Type B pancreatic cell (in vitro differentiated cells): ENCODE results near the gene MAPK11. TPM values are rescaled to one million over a fixed set of nuclear protein-coding genes. Genes with fewer than 3 reads are reported as not detected.

Experiments used
- DNase-seq: peaks from one replicate; pipeline ENCODE4 v3.0.0; 2021; ENCODE audit warnings: mixed read lengths; ENCODE audit not compliant: unreplicated experiment; ENCODE audit errors: extremely low spot score
- H3K27ac Mint-ChIP-seq: 2 replicates; pipeline ENCODE4 v1.8.0; 2021; ENCODE audit warnings: mild to moderate bottlenecking, mixed read lengths
- H3K27me3 Mint-ChIP-seq: 2 replicates; pipeline ENCODE4 v1.8.0; 2021; ENCODE audit warnings: mixed read lengths
- H3K36me3 Mint-ChIP-seq: 2 replicates; pipeline ENCODE4 v1.8.0; 2021; ENCODE audit warnings: mixed read lengths
- H3K4me1 Mint-ChIP-seq: one replicate; pipeline ENCODE4 v1.8.0; 2021; ENCODE audit warnings: mixed read lengths; ENCODE audit not compliant: unreplicated experiment
- H3K4me3 Mint-ChIP-seq: 2 replicates; pipeline ENCODE4 v1.8.0; 2021; ENCODE audit warnings: mild to moderate bottlenecking, mixed read lengths
- H3K9me3 Mint-ChIP-seq: 2 replicates; pipeline ENCODE4 v1.8.0; 2021; ENCODE audit warnings: mixed read lengths
- total RNA-seq: library from RNA; stranded (reverse); gene quantifications from 2 replicates; pipeline ENCODE4 v1.2.1, GENCODE V29; 2021; ENCODE audit warnings: low replicate concordance
- TF ChIP-seq, protein P1 (sequence below): fragments of 200-600 bp; sonication (generic); conservative IDR thresholded peaks from 2 replicates; pipeline ENCODE4 v1.5.0; 2021; ENCODE audit warnings: antibody characterized with exemption, mild to moderate bottlenecking

The MAPK11 gene
- total RNA-seq, 1 donor from 2014 or later: 7.4 TPM

- Mint-ChIP-seq H3K9me3 (no peaks in the 10 kb centered on the region), H3K36me3 (peaks cover 14% of the 10 kb centered on the region)
These were observed 52.5 kb downstream of the MAPK11 start for GRCh38 chr22:50217543-50218152.

GRCh38 chr22:50216684-50217520 lies 53.3 kb downstream of the MAPK11 start:
- TF ChIP-seq, protein P1, sequence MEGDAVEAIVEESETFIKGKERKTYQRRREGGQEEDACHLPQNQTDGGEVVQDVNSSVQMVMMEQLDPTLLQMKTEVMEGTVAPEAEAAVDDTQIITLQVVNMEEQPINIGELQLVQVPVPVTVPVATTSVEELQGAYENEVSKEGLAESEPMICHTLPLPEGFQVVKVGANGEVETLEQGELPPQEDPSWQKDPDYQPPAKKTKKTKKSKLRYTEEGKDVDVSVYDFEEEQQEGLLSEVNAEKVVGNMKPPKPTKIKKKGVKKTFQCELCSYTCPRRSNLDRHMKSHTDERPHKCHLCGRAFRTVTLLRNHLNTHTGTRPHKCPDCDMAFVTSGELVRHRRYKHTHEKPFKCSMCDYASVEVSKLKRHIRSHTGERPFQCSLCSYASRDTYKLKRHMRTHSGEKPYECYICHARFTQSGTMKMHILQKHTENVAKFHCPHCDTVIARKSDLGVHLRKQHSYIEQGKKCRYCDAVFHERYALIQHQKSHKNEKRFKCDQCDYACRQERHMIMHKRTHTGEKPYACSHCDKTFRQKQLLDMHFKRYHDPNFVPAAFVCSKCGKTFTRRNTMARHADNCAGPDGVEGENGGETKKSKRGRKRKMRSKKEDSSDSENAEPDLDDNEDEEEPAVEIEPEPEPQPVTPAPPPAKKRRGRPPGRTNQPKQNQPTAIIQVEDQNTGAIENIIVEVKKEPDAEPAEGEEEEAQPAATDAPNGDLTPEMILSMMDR: no peak
- peaks cover 18% of the 10 kb centered on the region for H3K36me3 Mint-ChIP-seq
- H3K9me3 Mint-ChIP-seq: no peaks in the 10 kb centered on the region
- H3K27ac Mint-ChIP-seq: no peak overlapping the region
- H3K27me3 Mint-ChIP-seq: no peaks in the 10 kb centered on the region
- H3K4me3 Mint-ChIP-seq: no peak overlapping the region
- DNase-seq: no peak
- no peaks in the 10 kb centered on the region for H3K4me1 Mint-ChIP-seq

More at GRCh38 chr22:50217543-50218152, 52.5 kb downstream of the MAPK11 start:
- Mint-ChIP-seq H3K4me1 (no peaks in the 10 kb centered on the region), H3K4me3 (no peak overlapping the region), H3K27me3 (no peaks in the 10 kb centered on the region), H3K27ac (no peak overlapping the region)
- DNase-seq: no peak
- TF ChIP-seq, protein P1: no peak

GRCh38 chr22:50216055-50216683 lies 54.0 kb downstream of the MAPK11 start:
- TF ChIP-seq, protein P1: no peak
- H3K4me3 Mint-ChIP-seq: no peak overlapping the region
- H3K4me1 Mint-ChIP-seq: no peaks in the 10 kb centered on the region
- no peaks in the 10 kb centered on the region for H3K27me3 Mint-ChIP-seq
- H3K36me3 Mint-ChIP-seq: peaks cover 18% of the 10 kb centered on the region
- no peak overlapping the region for H3K27ac Mint-ChIP-seq
- no peak for DNase-seq
- no peaks in the 10 kb centered on the region for H3K9me3 Mint-ChIP-seq

DNA sequence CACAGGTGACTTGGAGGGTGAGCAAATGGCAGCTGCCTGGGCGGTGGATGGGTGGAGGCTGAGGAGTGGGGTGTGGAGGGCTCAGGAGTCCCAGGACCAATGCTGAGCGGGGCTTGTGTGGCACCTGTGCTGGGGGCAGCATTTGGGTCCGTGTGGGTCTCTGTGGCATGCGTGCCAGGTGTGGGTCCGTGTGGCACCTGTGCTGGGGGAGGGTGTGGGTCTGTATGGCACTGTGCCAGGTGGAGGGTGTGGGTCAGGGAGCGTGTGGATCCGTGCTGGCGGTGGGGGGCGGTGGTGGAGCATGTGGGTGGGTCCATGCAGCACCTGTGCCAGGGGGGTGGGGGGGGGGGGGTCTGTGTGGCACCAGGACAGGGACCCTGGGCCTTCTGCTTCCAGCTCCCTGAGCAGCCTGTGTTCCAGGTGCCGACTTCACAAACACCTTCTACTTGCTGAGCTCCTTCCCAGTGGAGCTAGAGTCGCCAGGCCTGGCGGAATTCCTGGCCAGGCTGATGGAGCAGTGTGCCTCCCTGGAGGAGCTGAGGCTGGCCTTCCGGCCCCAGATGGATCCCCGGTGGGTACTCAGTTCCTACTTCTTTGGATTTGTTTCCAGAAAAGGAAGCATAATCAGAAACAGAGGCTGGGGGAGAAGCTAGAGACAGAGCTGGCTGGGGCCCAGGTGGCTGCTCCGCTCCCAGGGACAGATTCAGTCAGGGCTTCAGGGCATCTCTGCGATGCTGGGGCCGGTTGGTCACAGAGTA lies 54.7 kb downstream of the MAPK11 start:
- TF ChIP-seq, protein P1: no peak
- DNase-seq: no peak
- H3K27me3 Mint-ChIP-seq: no peaks in the 10 kb centered on the region
- H3K4me1 Mint-ChIP-seq: no peaks in the 10 kb centered on the region
- H3K27ac Mint-ChIP-seq: no peak overlapping the region
- no peak overlapping the region for H3K4me3 Mint-ChIP-seq
- H3K9me3 Mint-ChIP-seq: no peaks in the 10 kb centered on the region
- peaks cover 18% of the 10 kb centered on the region for H3K36me3 Mint-ChIP-seq

Other genes starting within 250 kb of the MAPK11 start
- not detected in 2 replicates for gene TTLL8, start 212.1 kb downstream of the MAPK11 start, total RNA-seq
- 0.19 TPM in 1 of 2 replicates, not detected in the other for gene MLC1, start 185.0 kb downstream of the MAPK11 start, total RNA-seq
- 0.10 and 0.19 TPM in 2 replicates for gene MOV10L1, start 180.4 kb downstream of the MAPK11 start, total RNA-seq
- gene PANX2, start 99.6 kb downstream of the MAPK11 start, total RNA-seq: 3.0 and 9.3 TPM in 2 replicates
- gene TRABD, start 84.5 kb downstream of the MAPK11 start, total RNA-seq: 33.8 and 37.7 TPM in 2 replicates
- gene SELENOO, start 69.4 kb downstream of the MAPK11 start, total RNA-seq: 23.8 and 28.5 TPM in 2 replicates
- gene TUBGCP6, start 25.4 kb downstream of the MAPK11 start, total RNA-seq: 43.0 and 51.4 TPM in 2 replicates
- gene HDAC10, start 19.1 kb downstream of the MAPK11 start, total RNA-seq: 29.5 and 37.1 TPM in 2 replicates
- gene MAPK12, start 8.7 kb downstream of the MAPK11 start, total RNA-seq: 11.4 and 31.3 TPM in 2 replicates
- gene PLXNB2, start 37.3 kb upstream of the MAPK11 start, total RNA-seq: 352 and 500 TPM in 2 replicates
- 22.1 and 25.6 TPM in 2 replicates for gene DENND6B, start 56.6 kb upstream of the MAPK11 start, total RNA-seq
- 56.4 and 62.8 TPM in 2 replicates for gene PPP6R2, start 72.9 kb upstream of the MAPK11 start, total RNA-seq
- 119 and 133 TPM in 2 replicates for gene SBF1, start 204.7 kb upstream of the MAPK11 start, total RNA-seq
- gene ADM2, start 211.2 kb upstream of the MAPK11 start, total RNA-seq: 2.6 and 10.2 TPM in 2 replicates
- 1.2 TPM in 1 of 2 replicates, not detected in the other for gene MIOX, start 216.5 kb upstream of the MAPK11 start, total RNA-seq
- 65.5 and 74.0 TPM in 2 replicates for gene LMF2, start 237.3 kb upstream of the MAPK11 start, total RNA-seq
- gene NCAPH2, start 237.8 kb upstream of the MAPK11 start, total RNA-seq: 60.0 and 75.2 TPM in 2 replicates